ENCODE data around the gene IKBIP. TPM values are rescaled to one million over a fixed set of nuclear protein-coding genes. Genes with fewer than 3 reads are reported as not detected.

Gene IKBIP
- total and polyA plus RNA-seq, 2 donors (not counting 3 experiments of a cell fraction or from before 2014, with no cell fraction given): 12.9 to 56.8 TPM

GRCh38 chr12:98678946-98679610 lies 34.5 kb upstream of the IKBIP start:
- FAIRE-seq (no peak), DNase-seq (ENCODE audit: low read depth, low spot score) (no peak)
- H3K27ac ChIP-seq (ENCODE audit: insufficient read depth, low read depth, low read length): no peak overlapping the region
- H3K79me2 ChIP-seq (ENCODE audit: control insufficient read depth, insufficient read depth, low read length): no peaks in the 10 kb centered on the region
- POLR2A ChIA-PET: no interaction called here
- H3K9ac ChIP-seq (replicated peaks; ENCODE audit: extremely low read depth, insufficient read depth, low read length): no peak overlapping the region
- no peak overlapping the region for H3K4me3 ChIP-seq (replicated peaks in 1 of 3; ENCODE audit: insufficient read depth in 1 of 3, low read depth in 1 of 3, low read length in 3 of 3)
- H2AFZ ChIP-seq (ENCODE audit: low read depth, low read length): no peak overlapping the region
- H3K4me1 ChIP-seq (ENCODE audit: control insufficient read depth, extremely low read depth, insufficient read depth, low read length): no peaks in the 10 kb centered on the region
- H3K36me3 ChIP-seq (ENCODE audit: control insufficient read depth in 2 of 2, extremely low read depth in 1 of 2, insufficient read depth in 2 of 2, low read length in 2 of 2): peaks cover 17 to 19% of the 10 kb centered on the region in 2 experiments
- H3K27me3 ChIP-seq (ENCODE audit: control insufficient read depth in 2 of 2, insufficient read depth in 2 of 2, low read length in 2 of 2): no peaks in the 10 kb centered on the region
- intact Hi-C loops (cut with micrococcal nuclease): no loop called here
- H3K9me1 ChIP-seq (replicated peaks; ENCODE audit: control insufficient read depth, extremely low read depth, insufficient read depth, low read length): peaks cover 2% of the 10 kb centered on the region
- CTCF ChIA-PET: interaction anchor here (0.9 kb wide), 1 partner anchor 86 kb away, joined by 3 read pairs; the partner anchor contains the start of gene SLC25A3
- H4K20me1 ChIP-seq (replicated peaks; ENCODE audit: control insufficient read depth, extremely low read depth, insufficient read depth, low read length): peaks cover 2% of the 10 kb centered on the region
- TF ChIP-seq EZH2 (IDR thresholded peaks at IDR 0.05; ENCODE audit: borderline replicate concordance, low read depth, low read length, severe bottlenecking) (no peak), MYC (IDR thresholded peaks at IDR 0.05; ENCODE audit: low read depth, low read length) (no peak), FOS (IDR thresholded peaks at IDR 0.05; ENCODE audit: borderline replicate concordance, insufficient read depth, low read length) (no peak), GATA2 (IDR thresholded peaks at IDR 0.05; ENCODE audit: insufficient read depth, insufficient read length, low read depth, low read length) (no peak), POLR2A (IDR thresholded peaks at IDR 0.05; ENCODE audit: low read depth, low read length) (no peak), JUN (IDR thresholded peaks at IDR 0.05; ENCODE audit: borderline replicate concordance, insufficient read depth, insufficient read length, low read depth) (no peak), MAX (IDR thresholded peaks at IDR 0.05; ENCODE audit: insufficient read depth, insufficient read length) (no peak)
- TF ChIP-seq, protein P1, sequence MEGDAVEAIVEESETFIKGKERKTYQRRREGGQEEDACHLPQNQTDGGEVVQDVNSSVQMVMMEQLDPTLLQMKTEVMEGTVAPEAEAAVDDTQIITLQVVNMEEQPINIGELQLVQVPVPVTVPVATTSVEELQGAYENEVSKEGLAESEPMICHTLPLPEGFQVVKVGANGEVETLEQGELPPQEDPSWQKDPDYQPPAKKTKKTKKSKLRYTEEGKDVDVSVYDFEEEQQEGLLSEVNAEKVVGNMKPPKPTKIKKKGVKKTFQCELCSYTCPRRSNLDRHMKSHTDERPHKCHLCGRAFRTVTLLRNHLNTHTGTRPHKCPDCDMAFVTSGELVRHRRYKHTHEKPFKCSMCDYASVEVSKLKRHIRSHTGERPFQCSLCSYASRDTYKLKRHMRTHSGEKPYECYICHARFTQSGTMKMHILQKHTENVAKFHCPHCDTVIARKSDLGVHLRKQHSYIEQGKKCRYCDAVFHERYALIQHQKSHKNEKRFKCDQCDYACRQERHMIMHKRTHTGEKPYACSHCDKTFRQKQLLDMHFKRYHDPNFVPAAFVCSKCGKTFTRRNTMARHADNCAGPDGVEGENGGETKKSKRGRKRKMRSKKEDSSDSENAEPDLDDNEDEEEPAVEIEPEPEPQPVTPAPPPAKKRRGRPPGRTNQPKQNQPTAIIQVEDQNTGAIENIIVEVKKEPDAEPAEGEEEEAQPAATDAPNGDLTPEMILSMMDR (IDR thresholded peaks at IDR 0.05; ENCODE audit: extremely low read depth in 1 of 2, insufficient read depth in 1 of 2, low read depth in 1 of 2, low read length in 2 of 2): no peak
- BruUV-seq (replicated peaks): no TSS peak
- dilution Hi-C loops (cut with MboI; ENCODE audit: extremely low pct_ligation_motif_present, low sequenced_read_pairs): no loop called here
- no peak overlapping the region for H3K4me2 ChIP-seq (ENCODE audit: insufficient read depth, low read length)
- H3K9me3 ChIP-seq (replicated peaks; ENCODE audit: control insufficient read depth, insufficient read depth, low read length): no peaks in the 10 kb centered on the region

All from endothelial cell of umbilical vein (primary cell).